CD4-positive, alpha-beta T cell treated with Interleukin-2 at 100 ng/mL for 4 hours (primary cell): ENCODE data around the gene CD109.
A peak's percentile ranks its signal among the peaks of the same experiment; 100 is the strongest.

Experiments
- DNase-seq: peaks from one replicate; pipeline ENCODE4 v3.0.0-alpha.2; 2020; ENCODE audit warnings: low spot score

The CD109 gene

GRCh38 chr6:73727114-73727513, 31.1 kb downstream of the CD109 start:
- DNase-seq, result no peak

- DNase-seq, result no peak
These were observed 32.7 kb downstream of the CD109 start for GRCh38 chr6:73728548-73729205.

GRCh38 chr6:73731285-73731684, 35.3 kb downstream of the CD109 start:
- DNase-seq, result no peak

- peak; percentile 69 for DNase-seq
These were observed 37.1 kb downstream of the CD109 start for GRCh38 chr6:73732845-73733675.

- DNase-seq, result no peak
These were observed 37.8 kb downstream of the CD109 start for GRCh38 chr6:73733791-73734190.

- no peak for DNase-seq
These were observed 38.9 kb downstream of the CD109 start for GRCh38 chr6:73734832-73735453.

GRCh38 chr6:73738367-73739028, 42.5 kb downstream of the CD109 start:
- no peak for DNase-seq

- peak; percentile 68 for DNase-seq
These were observed 43.1 kb downstream of the CD109 start for GRCh38 chr6:73739096-73739495.

- DNase-seq, result no peak
These were observed 46.4 kb downstream of the CD109 start for GRCh38 chr6:73742433-73742832.

GRCh38 chr6:73743081-73743480, 47.1 kb downstream of the CD109 start:
- no peak for DNase-seq

- DNase-seq, result no peak
These were observed 47.6 kb downstream of the CD109 start for GRCh38 chr6:73743556-73743955.

- DNase-seq, result no peak
These were observed 50.8 kb downstream of the CD109 start for GRCh38 chr6:73746787-73747186.

GRCh38 chr6:73747289-73747688, 51.3 kb downstream of the CD109 start:
- peak; percentile 2 for DNase-seq

GRCh38 chr6:73752943-73753342, 56.9 kb downstream of the CD109 start:
- no peak for DNase-seq

GRCh38 chr6:73766040-73766439, 70.0 kb downstream of the CD109 start:
- no peak for DNase-seq

GRCh38 chr6:73768558-73768957, 72.6 kb downstream of the CD109 start:
- no peak for DNase-seq

GRCh38 chr6:73769976-73770375, 74.0 kb downstream of the CD109 start:
- no peak for DNase-seq

- no peak for DNase-seq
These were observed 78.3 kb downstream of the CD109 start for GRCh38 chr6:73774311-73774774.

- DNase-seq, result no peak
These were observed 83.9 kb downstream of the CD109 start for GRCh38 chr6:73779943-73780342.

- no peak for DNase-seq
These were observed 86.9 kb downstream of the CD109 start for GRCh38 chr6:73782911-73783310.

- DNase-seq, result no peak
These were observed 88.9 kb downstream of the CD109 start for GRCh38 chr6:73784726-73785505.

GRCh38 chr6:73790574-73790973, 94.6 kb downstream of the CD109 start:
- DNase-seq, result no peak
